Karpas-422 (cell line): ENCODE results near the gene ZNF74. TPM values are rescaled to one million over a fixed set of nuclear protein-coding genes. Genes with fewer than 3 reads are reported as not detected.

Source experiments
- DNase-seq: peaks from one replicate; pipeline ENCODE4 v3.0.0-alpha.2; 2015
- H2AFZ ChIP-seq: fragments of 200-600 bp; sonication (generic); 2 replicates; pipeline ENCODE4 v1.6.1; 2014; ENCODE audit warnings: antibody characterized with exemption, low read length, mixed read lengths
- H3K27ac ChIP-seq: fragments of 200-600 bp; sonication (generic); 2 replicates; pipeline ENCODE4 v1.5.1; 2014; ENCODE audit warnings: mild to moderate bottlenecking, low read length, moderate library complexity
- H3K27me3 ChIP-seq: fragments of 200-600 bp; sonication (generic); 2 replicates; pipeline ENCODE4 v1.6.1; 2014; ENCODE audit warnings: low read length, mixed read lengths
- H3K36me3 ChIP-seq: fragments of 200-600 bp; sonication (generic); 2 replicates; pipeline ENCODE4 v1.6.1; 2014; ENCODE audit warnings: low read length, mixed read lengths; ENCODE audit not compliant: insufficient read depth
- H3K4me1 ChIP-seq: fragments of 200-600 bp; sonication (generic); 2 replicates; pipeline ENCODE4 v1.6.1; 2014; ENCODE audit warnings: mild to moderate bottlenecking, low read length, mixed read lengths
- H3K4me2 ChIP-seq: fragments of 200-600 bp; sonication (generic); 2 replicates; pipeline ENCODE4 v1.6.1; 2014; ENCODE audit warnings: low read length, low read depth, mild to moderate bottlenecking; ENCODE audit not compliant: poor library complexity, severe bottlenecking
- H3K4me3 ChIP-seq: fragments of 200-600 bp; sonication (generic); 2 replicates; pipeline ENCODE4 v1.5.1; 2014; ENCODE audit warnings: mild to moderate bottlenecking, antibody characterized with exemption, low read length, mixed read lengths
- H3K79me2 ChIP-seq: fragments of 200-600 bp; sonication (generic); 2 replicates; pipeline ENCODE4 v1.6.1; 2014; ENCODE audit warnings: mild to moderate bottlenecking, low read length, mixed read lengths
- H3K9ac ChIP-seq: fragments of 200-600 bp; sonication (generic); 2 replicates; pipeline ENCODE4 v1.6.0; 2014; ENCODE audit warnings: low read length
- H3K9me2 ChIP-seq: fragments of 200-600 bp; sonication (generic), shearing (Covaris generic); replicated peaks from 2 replicates; pipeline ENCODE4 v1.6.0; 2014; ENCODE audit warnings: mild to moderate bottlenecking, low read length, moderate library complexity; ENCODE audit not compliant: insufficient read depth
- H3K9me3 ChIP-seq: fragments of 300-700, 200-600 bp; sonication (generic); 2 replicates; pipeline ENCODE4 v1.6.1; 2014; ENCODE audit warnings: low read length, mixed read lengths
- H4K20me1 ChIP-seq: fragments of 200-600 bp; sonication (generic); 2 replicates; pipeline ENCODE4 v1.6.1; 2014; ENCODE audit warnings: mild to moderate bottlenecking, antibody characterized with exemption, low read length, low read depth; ENCODE audit not compliant: insufficient read depth
- total RNA-seq: library from RNA; depleted of rRNA; stranded (reverse); fragments of >200 nt; shearing (Covaris generic); gene quantifications from 2 replicates; pipeline ENCODE4 v1.2.3, GENCODE V29; 2014; ENCODE audit warnings: low replicate concordance

The ZNF74 gene
- total RNA-seq, 1 experiment from 2014 or later: not detected

DNA sequence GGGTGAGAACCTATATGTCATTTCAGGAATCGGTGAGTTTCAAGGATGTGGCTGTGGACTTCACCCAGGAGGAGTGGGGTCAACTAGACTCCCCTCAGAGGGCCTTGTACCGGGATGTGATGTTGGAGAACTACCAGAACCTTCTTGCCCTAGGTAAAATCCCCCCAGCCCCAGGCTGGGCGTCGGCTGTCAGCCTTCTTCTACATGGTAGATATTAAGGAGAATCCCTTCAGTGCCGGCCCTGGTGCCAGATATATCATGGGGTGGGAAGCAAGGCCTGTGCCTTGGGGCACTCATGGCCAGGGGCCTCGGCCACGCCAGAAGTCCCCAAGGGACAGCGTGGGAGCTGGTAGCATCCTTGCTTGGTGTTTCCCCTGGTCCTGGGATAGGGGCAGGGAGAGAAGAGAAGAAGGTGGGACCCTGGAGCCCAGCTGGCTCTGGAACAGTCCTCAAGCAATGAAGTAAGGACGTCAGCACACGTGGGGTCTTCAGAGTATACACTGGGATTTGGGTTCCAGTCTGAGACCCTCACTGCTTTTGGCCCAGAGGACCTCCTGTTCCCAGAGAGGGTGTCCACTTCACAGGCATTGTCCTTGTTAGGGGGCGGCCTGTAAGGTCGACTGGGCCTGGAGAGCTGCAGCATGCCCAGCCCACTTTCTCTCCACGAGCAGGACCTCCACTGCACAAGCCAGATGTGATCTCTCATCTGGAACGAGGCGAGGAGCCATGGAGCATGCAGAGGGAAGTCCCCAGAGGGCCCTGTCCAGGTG lies 6.8 kb downstream of the ZNF74 start:
- H3K27me3 ChIP-seq: no peaks in the 10 kb centered on the region
- H3K27ac ChIP-seq: no peak overlapping the region
- H3K9me3 ChIP-seq: no peaks in the 10 kb centered on the region
- H3K4me2 ChIP-seq: no peak overlapping the region
- H4K20me1 ChIP-seq: no peaks in the 10 kb centered on the region
- H3K79me2 ChIP-seq: no peaks in the 10 kb centered on the region
- H2AFZ ChIP-seq: no peak overlapping the region
- H3K9me2 ChIP-seq: no peaks in the 10 kb centered on the region
- no peak for DNase-seq
- H3K36me3 ChIP-seq: no peaks in the 10 kb centered on the region
- H3K9ac ChIP-seq: no peak overlapping the region
- peaks cover 2% of the 10 kb centered on the region; the same call in 1 of the 2 replicates for H3K4me1 ChIP-seq
- no peak overlapping the region for H3K4me3 ChIP-seq

DNA sequence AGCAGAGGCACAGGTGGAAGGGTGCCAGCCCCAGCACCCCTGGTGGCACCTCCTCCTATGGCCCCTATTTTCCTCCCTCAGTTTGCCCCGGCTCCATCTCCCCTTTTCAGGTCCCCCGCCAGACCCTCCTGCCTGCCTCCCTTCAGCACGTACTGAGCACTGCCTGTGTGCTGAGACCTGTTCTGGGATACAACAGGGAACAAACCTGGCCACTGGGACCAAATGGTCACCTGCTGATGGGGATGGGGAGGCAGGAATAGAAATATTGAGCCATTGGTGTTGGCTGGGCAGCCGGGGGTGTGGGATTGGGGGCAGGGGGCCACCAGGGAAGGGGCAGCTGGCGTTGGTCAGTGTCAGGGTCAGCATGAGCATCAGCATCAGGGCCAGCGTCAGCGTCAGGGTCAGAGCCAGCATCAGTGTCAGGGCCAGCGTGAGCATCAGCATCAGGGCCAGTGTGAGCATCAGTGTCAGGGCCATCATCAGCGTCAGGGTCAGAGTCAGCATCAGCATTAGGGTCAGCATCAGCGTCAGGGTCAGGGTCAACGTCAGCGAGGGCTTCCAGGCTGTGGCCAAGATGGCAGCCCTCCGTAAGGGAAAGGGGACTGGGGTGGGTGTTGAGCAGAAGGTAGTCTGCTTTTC lies 7.5 kb downstream of the ZNF74 start:
- H3K27me3 ChIP-seq: no peaks in the 10 kb centered on the region

DNA sequence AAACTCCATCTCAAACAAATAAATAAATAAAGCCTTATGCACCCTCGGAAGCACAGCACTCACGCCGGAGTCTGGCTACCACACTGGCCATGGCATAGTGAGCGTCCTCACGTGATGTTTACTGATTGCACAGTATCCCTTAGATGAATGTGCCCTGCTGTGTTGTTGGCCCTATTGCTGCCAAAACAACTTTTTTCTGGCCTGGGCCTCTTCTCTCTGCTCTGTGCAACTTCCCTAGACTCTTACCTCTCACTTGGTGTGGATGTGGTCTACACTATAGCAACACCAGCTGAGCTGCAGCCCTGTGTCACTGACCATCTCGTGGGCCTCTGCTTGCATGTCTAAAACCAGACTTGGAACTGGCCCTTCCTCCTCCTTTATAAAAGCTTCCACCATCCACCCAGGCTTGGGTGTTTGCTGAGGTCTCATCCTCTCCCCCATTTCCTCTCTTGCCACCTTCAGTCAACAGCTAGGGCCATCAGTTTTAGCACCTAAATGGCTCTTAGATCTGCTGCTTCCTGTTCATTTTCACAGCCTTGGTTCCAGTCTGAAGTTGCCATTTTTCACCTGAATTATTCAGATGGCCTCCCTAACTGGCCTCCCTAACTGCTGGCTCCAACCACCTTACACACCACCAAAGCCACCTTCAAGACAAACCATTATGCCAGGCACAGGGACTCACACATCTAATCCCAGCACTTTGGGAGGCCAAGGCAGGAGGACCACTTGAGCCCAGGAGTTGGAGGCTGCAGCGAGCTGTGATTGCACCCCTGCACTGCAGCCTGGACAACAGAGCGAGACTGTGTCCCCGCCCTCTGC lies 9.2 kb downstream of the ZNF74 start:
- Histone ChIP-seq H4K20me1 (no peaks in the 10 kb centered on the region), H3K4me1 (peaks cover 2% of the 10 kb centered on the region; the same call in 1 of the 2 replicates), H3K9me2 (no peaks in the 10 kb centered on the region), H3K4me2 (no peak overlapping the region), H3K79me2 (no peaks in the 10 kb centered on the region), H3K4me3 (no peak overlapping the region), H3K9me3 (no peaks in the 10 kb centered on the region), H3K27me3 (no peaks in the 10 kb centered on the region), H3K9ac (no peak overlapping the region), H3K36me3 (no peaks in the 10 kb centered on the region), H2AFZ (no peak overlapping the region), H3K27ac (no peak overlapping the region)
- no peak for DNase-seq

More for the DNA sequence above, 7.5 kb downstream of the ZNF74 start:
- Histone ChIP-seq H3K4me2 (no peak overlapping the region), H3K9me2 (no peaks in the 10 kb centered on the region), H3K27ac (no peak overlapping the region), H3K79me2 (no peaks in the 10 kb centered on the region), H3K4me1 (peaks cover 2% of the 10 kb centered on the region; the same call in 1 of the 2 replicates), H3K9ac (no peak overlapping the region), H2AFZ (no peak overlapping the region), H4K20me1 (no peaks in the 10 kb centered on the region), H3K9me3 (no peaks in the 10 kb centered on the region), H3K4me3 (no peak overlapping the region), H3K36me3 (no peaks in the 10 kb centered on the region)
- DNase-seq: no peak

DNA sequence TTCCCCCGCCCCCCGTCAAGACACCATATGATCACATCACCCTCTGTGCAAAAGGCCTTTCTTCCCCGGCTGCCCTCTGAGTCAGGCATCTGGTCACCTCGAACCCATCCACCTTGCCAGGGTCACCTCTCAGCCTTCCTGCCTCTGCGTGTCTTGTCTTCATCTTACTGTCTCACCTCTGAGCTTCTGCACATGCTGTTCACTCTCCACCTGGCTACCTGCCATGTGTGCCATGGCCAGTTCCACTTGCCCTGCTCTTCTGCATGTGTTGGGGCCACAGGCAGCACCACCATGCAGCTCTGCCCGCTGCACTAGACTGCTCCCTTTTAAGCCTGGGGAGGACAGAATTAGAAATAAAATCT lies 9.8 kb downstream of the ZNF74 start:
- Histone ChIP-seq H3K9me2 (no peaks in the 10 kb centered on the region), H3K4me3 (no peak overlapping the region), H2AFZ (no peak overlapping the region), H3K36me3 (no peaks in the 10 kb centered on the region), H3K4me2 (no peak overlapping the region), H3K9me3 (no peaks in the 10 kb centered on the region), H3K9ac (no peak overlapping the region), H4K20me1 (no peaks in the 10 kb centered on the region), H3K27ac (no peak overlapping the region), H3K27me3 (no peaks in the 10 kb centered on the region), H3K79me2 (no peaks in the 10 kb centered on the region), H3K4me1 (peaks cover 2% of the 10 kb centered on the region; the same call in 1 of the 2 replicates)
- no peak for DNase-seq

DNA sequence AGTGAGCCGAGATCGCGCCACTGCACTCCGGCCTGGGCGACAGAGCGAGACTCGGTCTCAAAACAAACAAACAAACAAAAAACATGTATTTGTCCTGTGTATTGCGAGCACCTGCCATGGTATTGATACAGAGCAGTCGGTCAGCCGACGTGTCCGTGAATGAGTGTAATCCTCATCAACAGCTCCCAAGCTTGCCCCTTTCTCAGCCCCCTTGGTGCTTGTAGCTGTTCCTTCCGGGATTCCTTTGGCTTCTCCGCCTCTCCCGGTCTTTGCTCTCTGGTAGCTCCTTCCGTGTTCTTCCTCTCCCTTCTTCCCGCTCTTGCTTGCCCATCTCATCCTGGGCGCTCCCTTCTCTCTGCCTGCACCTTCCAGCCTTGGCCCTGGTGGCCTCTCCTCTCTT lies 10.9 kb downstream of the ZNF74 start:
- H2AFZ ChIP-seq: no peak overlapping the region
- no peak overlapping the region for H3K4me3 ChIP-seq
- H3K27me3 ChIP-seq: no peaks in the 10 kb centered on the region
- H3K36me3 ChIP-seq: no peaks in the 10 kb centered on the region
- H4K20me1 ChIP-seq: no peaks in the 10 kb centered on the region
- H3K9me2 ChIP-seq: no peaks in the 10 kb centered on the region
- no peaks in the 10 kb centered on the region for H3K9me3 ChIP-seq
- no peak overlapping the region for H3K27ac ChIP-seq
- DNase-seq: no peak
- H3K9ac ChIP-seq: no peak overlapping the region
- H3K79me2 ChIP-seq: no peaks in the 10 kb centered on the region
- H3K4me2 ChIP-seq: no peak overlapping the region
- peaks cover 2% of the 10 kb centered on the region; the same call in 1 of the 2 replicates for H3K4me1 ChIP-seq

DNA sequence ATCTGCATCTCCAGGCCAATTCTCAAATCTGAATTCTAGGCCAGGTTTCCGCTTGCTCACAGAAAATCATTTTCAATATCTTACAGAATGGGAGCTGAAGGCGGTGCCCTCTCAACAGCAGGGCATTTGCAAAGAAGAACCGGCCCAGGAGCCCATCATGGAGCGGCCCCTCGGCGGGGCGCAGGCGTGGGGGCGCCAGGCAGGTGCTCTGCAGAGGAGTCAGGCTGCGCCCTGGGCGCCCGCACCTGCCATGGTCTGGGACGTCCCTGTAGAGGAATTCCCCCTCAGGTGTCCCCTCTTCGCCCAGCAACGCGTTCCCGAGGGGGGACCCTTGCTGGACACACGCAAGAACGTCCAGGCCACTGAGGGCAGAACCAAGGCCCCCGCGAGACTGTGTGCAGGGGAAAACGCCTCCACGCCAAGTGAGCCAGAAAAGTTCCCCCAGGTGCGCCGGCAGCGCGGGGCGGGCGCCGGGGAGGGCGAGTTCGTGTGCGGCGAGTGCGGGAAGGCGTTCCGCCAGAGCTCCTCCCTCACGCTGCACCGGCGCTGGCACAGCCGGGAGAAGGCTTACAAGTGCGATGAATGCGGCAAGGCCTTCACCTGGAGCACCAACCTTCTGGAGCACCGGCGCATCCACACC lies 11.5 kb downstream of the ZNF74 start:
- peaks cover 2% of the 10 kb centered on the region; the same call in 1 of the 2 replicates for H3K4me1 ChIP-seq
- DNase-seq: no peak
- H3K36me3 ChIP-seq: no peaks in the 10 kb centered on the region
- H3K4me3 ChIP-seq: no peak overlapping the region
- H3K4me2 ChIP-seq: no peak overlapping the region
- no peak overlapping the region for H3K9ac ChIP-seq
- no peaks in the 10 kb centered on the region for H3K9me3 ChIP-seq
- H3K27ac ChIP-seq: no peak overlapping the region
- no peaks in the 10 kb centered on the region for H3K9me2 ChIP-seq
- no peaks in the 10 kb centered on the region for H3K27me3 ChIP-seq
- H3K79me2 ChIP-seq: no peaks in the 10 kb centered on the region
- H2AFZ ChIP-seq: no peak overlapping the region
- H4K20me1 ChIP-seq: no peaks in the 10 kb centered on the region

DNA sequence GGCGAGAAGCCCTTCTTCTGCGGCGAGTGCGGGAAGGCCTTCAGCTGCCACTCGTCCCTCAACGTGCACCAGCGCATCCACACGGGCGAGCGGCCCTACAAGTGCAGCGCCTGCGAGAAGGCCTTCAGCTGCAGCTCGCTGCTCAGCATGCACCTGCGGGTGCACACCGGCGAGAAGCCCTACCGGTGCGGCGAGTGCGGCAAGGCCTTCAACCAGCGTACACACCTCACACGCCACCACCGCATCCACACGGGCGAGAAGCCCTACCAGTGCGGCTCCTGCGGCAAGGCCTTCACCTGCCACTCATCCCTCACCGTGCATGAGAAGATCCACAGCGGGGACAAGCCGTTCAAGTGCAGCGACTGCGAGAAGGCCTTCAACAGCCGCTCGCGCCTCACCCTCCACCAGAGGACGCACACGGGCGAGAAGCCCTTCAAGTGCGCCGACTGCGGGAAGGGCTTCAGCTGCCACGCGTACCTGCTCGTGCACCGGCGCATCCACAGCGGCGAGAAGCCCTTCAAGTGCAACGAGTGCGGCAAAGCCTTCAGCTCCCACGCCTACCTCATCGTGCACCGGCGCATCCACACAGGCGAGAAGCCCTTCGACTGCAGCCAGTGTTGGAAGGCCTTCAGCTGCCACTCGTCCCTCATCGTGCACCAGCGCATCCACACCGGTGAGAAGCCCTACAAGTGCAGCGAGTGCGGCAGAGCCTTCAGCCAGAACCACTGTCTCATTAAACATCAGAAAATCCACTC lies 12.2 kb downstream of the ZNF74 start:
- no peaks in the 10 kb centered on the region for H3K27me3 ChIP-seq
- H3K9me3 ChIP-seq: no peaks in the 10 kb centered on the region
- H4K20me1 ChIP-seq: no peaks in the 10 kb centered on the region
- no peak overlapping the region for H3K9ac ChIP-seq
- no peaks in the 10 kb centered on the region for H3K36me3 ChIP-seq
- no peak overlapping the region for H3K4me3 ChIP-seq
- peaks cover under 1% of the 10 kb centered on the region; the same call in 1 of the 2 replicates for H3K4me1 ChIP-seq
- no peak overlapping the region for H3K4me2 ChIP-seq
- DNase-seq: no peak
- no peaks in the 10 kb centered on the region for H3K79me2 ChIP-seq
- H3K9me2 ChIP-seq: no peaks in the 10 kb centered on the region
- H3K27ac ChIP-seq: no peak overlapping the region
- H2AFZ ChIP-seq: no peak overlapping the region
